SJCRH30 (cell line): ENCODE data around the gene PLIN5. TPM values are rescaled to one million over a fixed set of nuclear protein-coding genes. Genes with fewer than 3 reads are reported as not detected.
A peak's percentile ranks its signal among the peaks of the same experiment; 100 is the strongest.

Source experiments
- DNase-seq, 2 experiments: peaks; one replicate each; pipeline ENCODE4 v3.0.0-alpha.2; 2015 to 2020
- H3K27ac ChIP-seq: fragments of 250-450 bp; sonication (Bioruptor Pico); 2 replicates; pipeline ENCODE4 v1.5.1; 2020; ENCODE audit warnings: mild to moderate bottlenecking, moderate library complexity
- H3K27me3 ChIP-seq: fragments of 250-450 bp; sonication (Bioruptor Pico); 2 replicates; pipeline ENCODE4 v1.5.1; 2020; ENCODE audit warnings: mild to moderate bottlenecking, moderate library complexity
- H3K36me3 ChIP-seq: fragments of 250-450 bp; sonication (Bioruptor Pico); 2 replicates; pipeline ENCODE4 v1.5.1; 2020; ENCODE audit warnings: mild to moderate bottlenecking, moderate library complexity
- H3K4me1 ChIP-seq: fragments of 250-450 bp; sonication (Bioruptor Pico); 2 replicates; pipeline ENCODE4 v1.5.1; 2020; ENCODE audit warnings: mild to moderate bottlenecking, moderate library complexity
- H3K4me3 ChIP-seq: fragments of 250-450 bp; sonication (Bioruptor Pico); 2 replicates; pipeline ENCODE4 v1.5.1; 2020; ENCODE audit warnings: mild to moderate bottlenecking, moderate library complexity
- H3K9me3 ChIP-seq: fragments of 250-450 bp; sonication (Bioruptor Pico); replicated peaks from 2 replicates; pipeline ENCODE4 v1.5.1; 2020; ENCODE audit warnings: mild to moderate bottlenecking, moderate library complexity
- total RNA-seq: library from RNA; depleted of rRNA; stranded (reverse); fragments of >200 nt; shearing (Covaris generic); gene quantifications from 2 replicates; pipeline ENCODE4 v1.2.3, GENCODE V29; 2014; rRNA removed

PLIN5 gene, protein sequence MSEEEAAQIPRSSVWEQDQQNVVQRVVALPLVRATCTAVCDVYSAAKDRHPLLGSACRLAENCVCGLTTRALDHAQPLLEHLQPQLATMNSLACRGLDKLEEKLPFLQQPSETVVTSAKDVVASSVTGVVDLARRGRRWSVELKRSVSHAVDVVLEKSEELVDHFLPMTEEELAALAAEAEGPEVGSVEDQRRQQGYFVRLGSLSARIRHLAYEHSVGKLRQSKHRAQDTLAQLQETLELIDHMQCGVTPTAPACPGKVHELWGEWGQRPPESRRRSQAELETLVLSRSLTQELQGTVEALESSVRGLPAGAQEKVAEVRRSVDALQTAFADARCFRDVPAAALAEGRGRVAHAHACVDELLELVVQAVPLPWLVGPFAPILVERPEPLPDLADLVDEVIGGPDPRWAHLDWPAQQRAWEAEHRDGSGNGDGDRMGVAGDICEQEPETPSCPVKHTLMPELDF
- total RNA-seq, result 0.38 and 1.1 TPM in 2 replicates

DNA sequence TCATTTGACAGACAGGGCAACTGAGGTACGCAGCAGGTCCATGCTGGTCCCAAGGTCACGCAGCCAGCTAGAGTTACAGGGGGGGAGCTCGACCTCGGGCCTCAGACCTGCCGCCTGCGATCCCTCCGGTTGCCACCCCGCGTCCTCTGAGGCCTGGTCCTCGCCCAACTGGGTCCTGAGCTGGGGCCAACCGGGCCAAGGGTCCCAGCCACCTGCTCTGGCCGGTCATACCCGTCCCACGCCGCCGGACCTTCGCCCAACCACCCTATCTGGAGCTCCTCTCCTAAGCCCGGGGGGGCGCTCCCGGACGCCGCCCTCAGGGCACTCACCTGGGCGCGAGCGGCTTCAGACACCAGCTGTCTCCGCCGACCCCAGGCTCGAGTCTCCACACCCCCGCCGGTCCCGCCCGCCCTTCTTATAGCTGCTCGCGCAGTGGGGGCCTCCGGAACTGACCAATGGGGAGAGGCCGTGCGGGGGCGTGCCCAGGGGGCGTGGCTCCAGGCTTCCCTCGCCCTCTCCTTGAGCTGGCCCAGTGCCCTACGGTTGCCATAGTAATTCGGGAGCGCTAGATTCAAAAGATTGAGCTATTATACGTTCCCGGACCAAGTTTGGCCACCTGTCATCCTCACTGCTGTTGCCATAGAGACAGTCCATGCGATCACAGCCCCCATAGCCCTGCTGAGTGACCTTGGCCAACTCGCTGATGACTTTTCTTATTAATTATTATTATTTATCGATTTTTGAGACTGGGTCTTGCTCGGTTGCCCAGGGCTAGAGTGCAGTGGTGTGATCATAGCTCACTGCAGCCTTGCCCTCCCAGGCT is at the start of gene PLIN5:
TSS of gene PLIN5 (minus strand) at position 389 of the 823 bp plus-strand sequence. CDS start 1,150 bp downstream, outside the sequence.
- Histone ChIP-seq H3K4me1 (peaks cover 18% of the 10 kb centered on the region), H3K27me3 (0 out of 2 replicates have a peak, but pooled peaks cover 3% of the 10 kb centered on the region)
- peak; percentile 98 to 99 for DNase-seq

DNA sequence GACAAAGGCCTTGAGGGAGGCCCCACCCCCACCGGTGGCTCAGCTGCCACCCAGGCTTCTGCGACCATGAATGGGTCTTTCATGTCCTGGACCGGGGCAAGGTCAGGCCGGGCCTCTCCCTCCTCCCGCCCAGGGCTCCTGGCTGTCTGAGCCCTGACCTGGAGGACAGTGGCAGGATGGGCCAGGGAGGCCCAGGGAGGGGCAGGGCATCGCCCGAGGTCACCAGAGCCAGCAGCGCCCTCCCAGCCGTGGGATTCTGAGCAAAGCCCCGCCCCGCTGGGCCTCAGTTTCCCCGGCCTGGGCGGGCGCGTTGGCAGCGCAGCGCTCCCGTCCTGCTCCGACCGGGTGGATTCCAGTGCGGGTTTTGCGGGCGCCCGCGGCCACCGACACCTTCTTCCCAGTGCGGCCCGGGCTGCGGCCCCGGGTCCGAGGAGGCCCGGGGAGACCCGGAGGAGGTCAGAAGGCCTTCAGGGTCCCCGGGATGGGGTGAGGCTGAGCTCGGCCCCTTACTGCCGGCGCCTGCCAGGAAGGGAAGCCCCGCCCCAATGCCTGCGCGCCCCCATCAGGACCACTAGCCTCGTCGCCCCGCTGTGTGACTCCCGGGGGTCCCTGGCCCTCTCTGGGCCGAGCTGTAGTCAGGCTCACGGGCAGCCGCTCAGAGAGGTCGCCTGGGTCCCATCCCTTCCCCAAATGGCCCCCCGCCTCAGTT is 49.1 kb upstream of the PLIN5 start:
- peak; percentile 69 to 77 for DNase-seq
- H3K27ac ChIP-seq, result peak overlapping the region; percentile 81
- no peaks in the 10 kb centered on the region for H3K27me3 ChIP-seq
- no peaks in the 10 kb centered on the region for H3K9me3 ChIP-seq
- no peaks in the 10 kb centered on the region for H3K36me3 ChIP-seq
- H3K4me3 ChIP-seq, result peak overlapping the region; percentile 62
- H3K4me1 ChIP-seq, result peaks cover 31% of the 10 kb centered on the region

More for the DNA sequence above, at the start of gene PLIN5:
- H3K4me3 ChIP-seq, result peak within 1 kb of the TSS; percentile 16
- H3K9me3 ChIP-seq, result no peaks in the 10 kb centered on the region
- H3K36me3 ChIP-seq, result no peaks in the 10 kb centered on the region
- H3K27ac ChIP-seq, result no peak within 1 kb of the TSS

DNA sequence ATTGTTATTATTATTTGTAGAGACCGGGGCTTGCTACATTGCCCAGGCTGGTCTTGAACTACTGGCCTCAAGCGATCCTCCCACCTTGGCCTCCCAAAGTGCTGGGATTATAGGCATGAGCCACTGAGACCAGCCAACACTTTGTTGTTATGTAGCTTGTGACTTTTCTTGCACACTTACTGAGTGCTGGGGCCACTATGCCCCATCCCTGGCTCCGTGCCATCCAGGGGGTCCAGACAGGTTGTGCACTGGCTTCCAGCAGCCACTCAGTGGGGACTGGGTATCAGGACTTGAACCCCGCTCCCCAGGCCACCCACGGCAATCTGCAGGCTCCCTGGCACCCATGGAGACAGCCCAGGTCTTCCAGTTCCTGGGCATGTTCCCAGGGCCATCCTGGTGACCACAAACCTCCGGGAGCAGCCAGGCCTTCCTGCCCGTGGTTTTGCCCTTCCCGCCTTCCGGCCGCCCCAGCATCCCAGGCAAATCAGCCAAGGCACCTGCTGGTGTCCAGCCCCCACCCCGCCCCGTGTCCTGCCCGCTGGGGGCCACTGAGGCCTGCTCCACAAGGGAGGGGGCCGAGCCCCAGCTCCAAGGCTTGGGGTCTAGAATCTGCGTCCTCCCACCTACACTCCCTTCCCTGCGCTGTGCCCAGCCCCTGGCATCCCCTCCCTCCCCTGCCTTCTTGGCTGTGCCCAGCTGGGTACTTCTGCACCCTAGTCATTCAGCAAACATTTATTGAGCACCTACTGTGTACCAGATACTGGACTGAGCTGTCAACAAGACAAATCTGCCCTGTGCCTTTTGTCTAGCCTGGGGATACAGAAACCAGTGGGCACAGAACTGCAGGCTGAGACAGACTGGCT is 48.2 kb upstream of the PLIN5 start:
- H3K9me3 ChIP-seq, result no peaks in the 10 kb centered on the region
- H3K27me3 ChIP-seq, result no peaks in the 10 kb centered on the region
- H3K4me1 ChIP-seq, result peaks cover 26% of the 10 kb centered on the region
- H3K27ac ChIP-seq, result peak overlapping the region; percentile 81
- peak; percentile 75 to 80 for DNase-seq
- H3K4me3 ChIP-seq, result no peak overlapping the region
- no peaks in the 10 kb centered on the region; the same call in 1 of the 2 replicates for H3K36me3 ChIP-seq

DNA sequence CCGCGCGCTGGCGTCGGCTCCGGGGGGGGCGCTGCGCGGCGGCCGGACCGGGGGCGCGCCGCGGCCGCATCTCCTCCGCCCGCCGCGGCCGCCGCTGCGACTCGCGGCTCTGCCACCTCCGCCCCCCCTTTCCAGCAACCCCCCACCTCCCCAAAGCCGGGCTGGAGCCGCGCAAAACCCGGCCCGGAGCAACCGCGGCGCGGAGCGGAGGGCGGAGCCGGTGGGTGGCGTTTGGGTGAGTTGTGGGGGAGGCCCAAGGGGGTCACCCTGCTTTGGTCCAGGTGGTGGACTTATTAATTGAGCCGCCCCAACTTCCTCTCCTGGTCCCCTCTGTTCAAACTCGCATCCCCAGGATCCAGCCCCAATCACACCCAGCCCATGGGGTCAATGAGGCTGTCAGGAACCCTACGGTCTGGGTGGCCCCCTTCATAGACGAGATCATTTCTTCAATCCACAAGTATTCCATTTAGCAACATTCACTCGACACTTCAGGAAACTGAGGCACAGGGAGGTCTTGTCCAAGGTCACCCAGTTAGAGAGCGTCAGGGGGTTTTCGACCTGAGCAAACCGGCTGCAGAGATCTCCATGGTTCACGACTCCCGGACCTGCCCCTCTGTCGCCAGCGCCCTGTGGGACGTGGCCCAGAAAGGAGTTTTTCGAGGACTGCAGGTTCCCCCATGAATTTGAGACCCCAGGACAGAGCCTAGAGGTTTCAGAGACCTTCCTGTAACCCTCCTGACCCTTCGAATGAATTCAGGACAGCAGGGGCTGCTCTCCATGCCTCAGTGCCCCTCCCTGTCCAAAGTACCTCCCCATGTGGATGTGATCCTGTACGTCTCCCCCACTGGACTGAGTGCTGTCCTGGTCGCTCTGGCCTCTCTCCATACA is 46.9 kb upstream of the PLIN5 start:
- H3K36me3 ChIP-seq, result peaks cover 8% of the 10 kb centered on the region
- no peaks in the 10 kb centered on the region for H3K27me3 ChIP-seq
- peaks cover 20% of the 10 kb centered on the region for H3K4me1 ChIP-seq
- peak overlapping the region; percentile 54 for H3K4me3 ChIP-seq
- no peak overlapping the region for H3K27ac ChIP-seq
- peak; percentile 58 to 77 for DNase-seq
- no peaks in the 10 kb centered on the region for H3K9me3 ChIP-seq

DNA sequence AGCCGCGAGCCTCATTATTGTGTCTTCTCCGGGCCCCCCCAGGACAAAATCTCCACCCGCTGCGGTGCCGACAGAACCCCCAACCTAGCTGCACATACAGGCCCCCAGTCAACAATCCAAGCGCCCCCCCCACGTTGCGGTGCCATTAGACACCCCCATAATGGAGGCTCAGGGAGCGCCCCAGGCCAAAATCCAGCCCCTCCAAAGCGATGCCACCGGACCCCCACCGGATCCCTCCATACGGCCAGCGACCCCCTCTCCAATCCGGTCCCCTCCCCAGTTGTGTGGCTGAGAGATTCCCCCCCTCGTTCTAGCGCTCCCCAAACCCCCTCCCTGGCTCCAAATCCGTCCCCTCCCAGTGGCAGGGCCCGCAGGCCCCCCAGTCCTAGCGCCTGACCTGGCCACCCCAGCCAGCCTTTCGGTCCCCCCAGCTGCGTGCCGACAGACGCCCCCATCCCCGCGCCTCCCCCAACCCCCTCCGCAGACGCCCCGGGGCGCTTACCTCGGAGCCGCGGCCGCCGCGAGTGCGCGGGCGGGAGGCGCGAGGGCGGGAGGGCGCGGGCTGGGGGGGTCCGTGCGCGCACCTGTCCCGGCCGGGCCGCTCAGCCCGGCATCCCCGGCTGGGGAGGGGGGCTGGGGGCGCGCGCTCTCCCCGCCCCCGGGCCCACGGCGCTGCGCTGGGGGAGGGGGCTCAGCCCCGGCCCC is 46.1 kb upstream of the PLIN5 start:
- Histone ChIP-seq H3K9me3 (no peaks in the 10 kb centered on the region), H3K4me1 (peaks cover 20% of the 10 kb centered on the region), H3K4me3 (peak overlapping the region; percentile 76), H3K36me3 (peaks cover 8% of the 10 kb centered on the region), H3K27me3 (no peaks in the 10 kb centered on the region), H3K27ac (no peak overlapping the region)
- DNase-seq, result no peak

DNA sequence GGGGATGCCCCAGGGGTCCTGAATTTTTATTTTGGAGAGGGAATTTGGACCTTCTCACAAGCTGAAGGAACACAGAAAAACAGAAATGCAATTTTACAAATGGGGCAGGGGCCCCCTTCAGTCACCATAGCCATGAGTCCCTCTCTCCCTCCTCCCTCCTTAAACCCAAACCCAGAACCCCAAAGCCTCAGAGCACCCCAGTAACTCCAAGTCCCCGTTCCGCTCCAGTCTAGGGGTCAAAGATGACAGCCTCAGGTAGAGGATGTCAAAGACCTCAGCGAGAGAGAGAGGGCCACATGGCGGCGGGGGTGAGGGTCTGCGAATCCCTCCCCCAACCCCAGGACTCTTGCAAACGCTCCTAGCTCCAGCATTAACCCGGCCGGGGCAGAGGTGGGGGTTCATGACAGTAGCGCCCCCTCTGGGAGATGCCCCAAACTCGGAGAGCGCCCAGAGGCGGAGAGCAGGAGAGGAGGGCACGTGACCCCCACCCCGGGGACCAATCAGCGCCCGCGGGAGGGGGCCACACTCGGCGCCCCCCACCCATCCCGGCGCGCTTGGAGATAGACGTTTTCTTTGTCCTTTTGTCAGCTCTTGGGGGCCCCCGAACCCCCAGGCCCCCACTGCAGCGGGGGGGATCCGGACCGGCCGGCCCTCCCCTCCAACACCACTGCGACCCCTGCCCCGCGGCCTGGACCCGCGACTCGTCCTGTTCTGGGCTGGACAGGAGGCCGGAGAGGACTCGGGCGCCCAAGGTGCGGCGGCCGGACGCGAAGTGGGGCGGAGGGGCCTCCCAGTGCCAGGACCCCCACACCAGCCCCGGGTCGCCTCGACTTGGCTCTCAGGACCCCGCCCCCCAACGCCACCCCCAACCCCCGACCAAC is 45.2 kb upstream of the PLIN5 start:
- H3K9me3 ChIP-seq, result no peaks in the 10 kb centered on the region
- peak overlapping the region; percentile 30; the same call in 1 of the 2 replicates for H3K27ac ChIP-seq
- H3K27me3 ChIP-seq, result no peaks in the 10 kb centered on the region
- H3K4me3 ChIP-seq, result peak overlapping the region; percentile 76
- peaks cover 8% of the 10 kb centered on the region for H3K36me3 ChIP-seq
- peaks cover 23% of the 10 kb centered on the region for H3K4me1 ChIP-seq
- peak; percentile 67 to 70 for DNase-seq

DNA sequence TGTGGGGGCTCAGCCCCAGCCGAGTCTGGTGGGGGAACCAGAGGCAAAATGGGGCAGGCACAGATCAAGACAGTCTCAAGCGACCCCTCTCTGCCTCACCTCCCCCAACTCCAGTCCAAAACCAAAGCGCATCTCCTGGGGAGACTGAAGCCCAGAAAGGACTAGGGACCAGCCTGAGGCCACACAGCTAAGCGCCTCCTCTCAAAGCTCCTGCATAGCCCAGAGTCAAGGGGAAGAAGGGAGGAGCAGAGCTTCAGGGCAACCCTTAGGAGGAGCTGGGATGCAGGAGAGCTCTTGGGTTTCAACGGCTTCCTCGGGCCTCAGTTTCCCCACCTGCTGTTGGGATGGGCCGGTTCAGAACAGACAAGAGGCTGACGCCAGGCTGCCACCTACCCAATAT is 44.4 kb upstream of the PLIN5 start:
- Histone ChIP-seq H3K4me1 (peaks cover 30% of the 10 kb centered on the region), H3K27ac (no peak overlapping the region), H3K9me3 (no peaks in the 10 kb centered on the region)

DNA sequence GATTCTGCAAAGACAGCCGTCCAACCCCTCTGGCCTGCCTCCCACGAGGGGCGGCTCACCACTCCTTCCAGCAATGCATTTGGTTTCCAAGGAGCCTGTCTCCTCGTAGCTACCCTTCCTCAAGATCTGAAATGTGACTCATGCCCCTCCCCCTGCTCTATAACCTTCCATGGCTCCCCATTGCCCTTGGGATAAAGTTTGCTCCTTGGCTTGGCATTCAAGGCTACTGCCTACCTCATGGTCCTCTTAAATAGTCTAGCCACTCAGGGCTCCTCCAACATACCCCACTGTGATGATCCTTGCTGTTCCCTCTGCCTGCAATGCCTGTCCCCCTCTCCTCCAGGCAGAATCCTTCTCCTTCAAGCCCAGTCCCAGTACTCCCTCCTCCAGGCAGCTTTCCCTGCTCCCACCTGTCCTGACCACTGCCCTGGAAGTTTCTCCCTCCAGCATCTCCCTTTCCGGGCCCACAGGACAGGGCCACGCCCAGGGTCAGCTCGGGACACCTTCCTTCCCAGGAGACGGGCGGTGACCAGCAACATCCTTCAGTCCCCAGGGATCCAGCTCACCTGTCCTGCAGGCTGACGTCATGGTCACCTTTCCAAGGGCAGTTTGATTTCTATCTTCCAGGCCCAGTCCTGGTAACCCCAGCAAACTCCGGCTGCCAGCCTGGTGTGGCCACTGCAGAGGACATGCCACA is 43.7 kb upstream of the PLIN5 start:
- H3K9me3 ChIP-seq, result no peaks in the 10 kb centered on the region
- H3K4me1 ChIP-seq, result peaks cover 28% of the 10 kb centered on the region
- H3K36me3 ChIP-seq, result peaks cover 8% of the 10 kb centered on the region
- H3K27me3 ChIP-seq, result no peaks in the 10 kb centered on the region
- H3K4me3 ChIP-seq, result no peak overlapping the region
- no peak overlapping the region for H3K27ac ChIP-seq
- DNase-seq, result no peak

More for the DNA sequence above, 44.4 kb upstream of the PLIN5 start:
- peaks cover 8% of the 10 kb centered on the region for H3K36me3 ChIP-seq
- DNase-seq, result no peak
- no peak overlapping the region for H3K4me3 ChIP-seq
- H3K27me3 ChIP-seq, result no peaks in the 10 kb centered on the region

DNA sequence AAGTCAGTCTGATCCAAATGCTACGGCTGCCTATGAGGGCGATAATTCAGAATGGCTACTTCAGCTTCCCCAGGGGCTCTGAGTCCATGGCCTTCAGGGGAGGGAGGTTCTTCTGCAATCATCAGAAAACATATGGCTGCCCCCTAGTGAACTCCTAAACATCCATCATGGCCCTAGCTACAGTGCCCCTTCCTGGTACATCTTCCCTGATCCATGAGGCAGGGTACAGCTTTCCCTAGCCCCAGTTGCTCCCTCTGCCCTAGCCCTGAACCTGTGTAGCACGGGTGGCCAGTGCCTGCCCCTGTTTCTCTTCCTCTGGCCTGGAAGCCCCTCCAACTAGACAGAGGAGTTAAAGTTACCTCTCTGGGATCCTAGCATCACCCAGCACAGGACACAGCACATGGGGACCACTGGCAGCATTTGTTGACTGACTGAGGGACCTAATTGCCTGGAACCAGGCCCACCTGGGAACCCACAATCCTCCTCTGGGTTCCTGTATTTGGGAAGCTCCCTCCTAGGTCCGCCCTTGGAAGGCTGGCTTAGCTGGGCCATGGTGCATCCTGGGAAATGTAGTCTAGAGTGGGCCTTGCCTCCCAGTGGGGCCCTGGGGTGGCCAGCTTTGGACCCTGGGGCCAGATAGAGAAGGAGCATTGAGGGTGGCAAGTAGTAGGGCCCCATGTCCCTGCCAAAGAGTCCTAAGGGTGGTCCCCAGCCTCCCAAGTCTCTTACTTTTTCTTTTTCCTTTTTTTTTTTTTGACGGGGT is 42.2 kb upstream of the PLIN5 start:
- H3K4me1 ChIP-seq, result peaks cover 19% of the 10 kb centered on the region
- H3K4me3 ChIP-seq, result no peak overlapping the region
- peak; percentile 37 to 59 for DNase-seq
- H3K9me3 ChIP-seq, result no peaks in the 10 kb centered on the region
- no peak overlapping the region for H3K27ac ChIP-seq
- peaks cover 13% of the 10 kb centered on the region for H3K36me3 ChIP-seq
- no peaks in the 10 kb centered on the region for H3K27me3 ChIP-seq

DNA sequence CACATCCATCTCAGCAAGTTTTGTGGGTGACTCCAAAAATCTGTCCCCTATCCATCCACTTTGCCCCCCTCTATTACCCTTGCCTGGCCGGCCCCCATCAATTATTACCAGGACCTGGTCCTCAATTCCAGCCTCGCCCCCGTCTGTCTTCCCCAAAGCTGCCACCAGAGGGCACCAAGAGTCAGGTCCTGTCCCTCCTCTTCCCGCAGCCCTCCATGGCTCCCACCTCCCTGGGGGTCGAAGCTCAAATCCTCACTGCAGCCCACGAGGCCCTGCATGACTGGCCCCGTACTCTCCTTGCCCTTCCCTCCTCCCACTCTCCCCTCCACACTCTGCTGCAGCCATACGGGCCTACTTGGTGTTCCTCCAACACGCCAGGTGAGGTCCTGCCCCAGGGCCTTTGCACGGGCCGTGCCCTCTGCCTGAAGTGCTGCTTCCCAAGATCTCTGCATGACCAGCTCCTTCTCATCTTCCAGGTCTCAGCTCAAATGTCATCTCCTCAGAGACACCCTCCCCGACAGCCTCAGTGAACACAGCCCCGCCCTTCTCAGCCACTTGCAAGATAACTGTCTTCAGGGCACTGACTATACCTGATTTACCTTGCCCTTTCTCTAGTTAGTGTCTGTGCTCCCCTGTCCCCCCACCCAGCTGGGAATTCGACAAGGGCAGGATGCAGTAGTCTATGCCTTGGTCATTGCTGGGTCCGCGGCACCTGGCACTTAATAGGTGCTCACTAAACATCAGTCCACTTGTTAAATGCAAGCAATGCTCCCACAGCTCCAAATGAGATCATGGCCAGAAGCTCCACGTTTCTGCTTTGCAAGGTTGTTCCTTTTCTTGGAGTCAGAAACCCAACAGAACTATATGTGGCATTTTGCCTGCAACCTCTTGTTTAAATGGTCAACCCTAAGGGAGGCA is 41.3 kb upstream of the PLIN5 start:
- peaks cover 16% of the 10 kb centered on the region for H3K4me1 ChIP-seq
- H3K27ac ChIP-seq, result peak overlapping the region; percentile 96
- H3K9me3 ChIP-seq, result no peaks in the 10 kb centered on the region
- H3K36me3 ChIP-seq, result peaks cover 13% of the 10 kb centered on the region
- H3K27me3 ChIP-seq, result no peaks in the 10 kb centered on the region
- DNase-seq, result peak; percentile 84 to 87
- H3K4me3 ChIP-seq, result no peak overlapping the region
